Keratinocyte (primary cell): ENCODE measurements around the gene NOL4. TPM values are rescaled to one million over a fixed set of nuclear protein-coding genes. Genes with fewer than 3 reads are reported as not detected.

Experiments
- DNase-seq: peaks from one replicate; pipeline ENCODE4 v3.0.0-alpha.2; 2011; ENCODE audit warnings: low read depth, missing footprints, low spot score
- FAIRE-seq: peaks from 2 replicates; lab custom pipeline; 2011; peaks lifted over from hg19 to GRCh38; lab: Jason Lieb, UNC
- H2AFZ ChIP-seq: 2 replicates; pipeline ENCODE4 v1.6.0; 2012; ENCODE audit warnings: low read length, control low read depth, inconsistent platforms; ENCODE audit not compliant: control insufficient read depth
- H3K27ac ChIP-seq: 2 replicates; pipeline ENCODE4 v1.5.1; 2011; ENCODE audit warnings: low read length; ENCODE audit not compliant: control insufficient read depth, insufficient read depth
- H3K27me3 ChIP-seq: 3 replicates; pipeline ENCODE4 v1.6.0; 2011; ENCODE audit warnings: low read length; ENCODE audit not compliant: control insufficient read depth, insufficient read depth; ENCODE audit errors: extremely low read depth
- H3K36me3 ChIP-seq, 2 experiments: 2 replicates in 1 of 2; 3 replicates in 1 of 2; pipeline ENCODE4 v1.5.1; 2011; ENCODE audit warnings: low read length in 2 of 2, mild to moderate bottlenecking in 1 of 2; ENCODE audit not compliant: control insufficient read depth in 2 of 2, insufficient read depth in 2 of 2; ENCODE audit errors: extremely low read depth in 1 of 2
- H3K4me1 ChIP-seq: 3 replicates; pipeline ENCODE4 v1.5.1; 2011; ENCODE audit warnings: low read length; ENCODE audit not compliant: control insufficient read depth, insufficient read depth; ENCODE audit errors: extremely low read depth
- H3K4me2 ChIP-seq: 3 replicates; pipeline ENCODE4 v1.6.0; 2011; ENCODE audit warnings: low read depth, low read length; ENCODE audit not compliant: control insufficient read depth, insufficient read depth; ENCODE audit errors: extremely low read depth
- H3K4me3 ChIP-seq, 3 experiments: fragments of 200-600 bp in 1 of 3; sonication (generic) in 1 of 3; 2 replicates in 2 of 3; 3 replicates in 1 of 3; pipeline ENCODE4 v1.5.1; 2011 to 2016; ENCODE audit warnings: low read length in 3 of 3, mild to moderate bottlenecking in 3 of 3, control low read depth in 2 of 3, inconsistent platforms in 1 of 3, low read depth in 1 of 3, mixed read lengths in 1 of 3, mixed run types in 1 of 3, moderate library complexity in 1 of 3; ENCODE audit not compliant: control insufficient read depth in 2 of 3, insufficient read depth in 2 of 3; ENCODE audit errors: extremely low read depth in 1 of 3
- H3K79me2 ChIP-seq: 2 replicates; pipeline ENCODE4 v1.6.0; 2012; ENCODE audit warnings: low read length; ENCODE audit not compliant: control insufficient read depth, insufficient read depth
- H3K9ac ChIP-seq: 3 replicates; pipeline ENCODE4 v1.6.0; 2011; ENCODE audit warnings: low read length; ENCODE audit not compliant: control insufficient read depth, insufficient read depth; ENCODE audit errors: extremely low read depth
- H3K9me1 ChIP-seq: 3 replicates; pipeline ENCODE4 v1.6.0; 2011; ENCODE audit warnings: low read length; ENCODE audit not compliant: control insufficient read depth, insufficient read depth; ENCODE audit errors: extremely low read depth
- H3K9me3 ChIP-seq: 2 replicates; pipeline ENCODE4 v1.5.1; 2012; ENCODE audit warnings: low read depth, low read length; ENCODE audit not compliant: control insufficient read depth
- H4K20me1 ChIP-seq: 3 replicates; pipeline ENCODE4 v1.6.0; 2011; ENCODE audit warnings: low read length; ENCODE audit not compliant: control insufficient read depth, insufficient read depth; ENCODE audit errors: extremely low read depth
- EZH2 ChIP-seq: IDR thresholded peaks from one replicate; pipeline ENCODE4 v1.6.1; 2012; ENCODE audit warnings: inconsistent platforms, mild to moderate bottlenecking, low read length, moderate library complexity
- dilution Hi-C: fragments of 300-500 bp; cut with MboI; formaldehyde crosslinking; loops from one replicate; pipeline ENCODE4 v1.7.0; 2020; ENCODE audit warnings: low sequenced_read_pairs; ENCODE audit not compliant: extremely low pct_ligation_motif_present
- polyA plus RNA-seq, 5 experiments: library from polyadenylated mRNA; depleted of rRNA in 3 of 5; stranded (reverse) in 3 of 5; stranded (forward) in 1 of 5; unstranded in 1 of 5; fragments of >200 nt; gene quantifications; 1 replicate in 1 of 5; 2 replicates in 3 of 5; 3 replicates in 1 of 5; pipeline versions ENCODE4 v1.2.1 to v1.2.3, GENCODE V29; 2011 to 2012; ENCODE audit warnings: missing spikeins in 2 of 5, low read depth in 1 of 5, low replicate concordance in 1 of 5
- TF ChIP-seq, protein P1 (sequence below), 3 experiments: IDR thresholded peaks in 1 of 3; conservative IDR thresholded peaks in 1 of 3; optimal IDR thresholded peaks in 1 of 3; 2 replicates in 2 of 3; 3 replicates in 1 of 3; pipeline versions ENCODE3 to v1.5.1; 2011; ENCODE audit warnings: low read length in 3 of 3, mild to moderate bottlenecking in 3 of 3, moderate library complexity in 2 of 3, control low read depth in 1 of 3, inconsistent platforms in 1 of 3; ENCODE audit not compliant: insufficient read depth in 2 of 3; ENCODE audit errors: extremely low read depth in 1 of 3

The NOL4 gene
- polyA plus RNA-seq, 1 donor (not counting 4 experiments of a cell fraction or from before 2014, with no cell fraction given), result not detected

GRCh38 chr18:34220081-34220815 lies 4.5 kb downstream of the NOL4 start:
- peaks cover 34% of the 10 kb centered on the region for H3K27me3 ChIP-seq
- H3K27ac ChIP-seq, result no peak overlapping the region
- no peak overlapping the region for H2AFZ ChIP-seq
- TF ChIP-seq, protein P1, sequence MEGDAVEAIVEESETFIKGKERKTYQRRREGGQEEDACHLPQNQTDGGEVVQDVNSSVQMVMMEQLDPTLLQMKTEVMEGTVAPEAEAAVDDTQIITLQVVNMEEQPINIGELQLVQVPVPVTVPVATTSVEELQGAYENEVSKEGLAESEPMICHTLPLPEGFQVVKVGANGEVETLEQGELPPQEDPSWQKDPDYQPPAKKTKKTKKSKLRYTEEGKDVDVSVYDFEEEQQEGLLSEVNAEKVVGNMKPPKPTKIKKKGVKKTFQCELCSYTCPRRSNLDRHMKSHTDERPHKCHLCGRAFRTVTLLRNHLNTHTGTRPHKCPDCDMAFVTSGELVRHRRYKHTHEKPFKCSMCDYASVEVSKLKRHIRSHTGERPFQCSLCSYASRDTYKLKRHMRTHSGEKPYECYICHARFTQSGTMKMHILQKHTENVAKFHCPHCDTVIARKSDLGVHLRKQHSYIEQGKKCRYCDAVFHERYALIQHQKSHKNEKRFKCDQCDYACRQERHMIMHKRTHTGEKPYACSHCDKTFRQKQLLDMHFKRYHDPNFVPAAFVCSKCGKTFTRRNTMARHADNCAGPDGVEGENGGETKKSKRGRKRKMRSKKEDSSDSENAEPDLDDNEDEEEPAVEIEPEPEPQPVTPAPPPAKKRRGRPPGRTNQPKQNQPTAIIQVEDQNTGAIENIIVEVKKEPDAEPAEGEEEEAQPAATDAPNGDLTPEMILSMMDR (optimal IDR thresholded peaks at IDR 0.05 in 1 of 3, IDR thresholded peaks at IDR 0.05 in 1 of 3, conservative IDR thresholded peaks at IDR 0.05 in 1 of 3; ENCODE audit: extremely low read depth in 1 of 3, insufficient read depth in 2 of 3, low read length in 3 of 3), result no peak
- no peak for TF ChIP-seq EZH2
- H3K4me2 ChIP-seq, result no peak overlapping the region
- dilution Hi-C loops, result no loop called here
- H3K4me1 ChIP-seq, result peaks cover 3% of the 10 kb centered on the region
- H3K9me3 ChIP-seq, result no peaks in the 10 kb centered on the region
- no peaks in the 10 kb centered on the region for H3K36me3 ChIP-seq
- no peak for DNase-seq
- H3K79me2 ChIP-seq, result no peaks in the 10 kb centered on the region
- no peak overlapping the region for H3K4me3 ChIP-seq
- H4K20me1 ChIP-seq, result no peaks in the 10 kb centered on the region
- H3K9me1 ChIP-seq, result no peaks in the 10 kb centered on the region
- H3K9ac ChIP-seq, result no peak overlapping the region
- no peak for FAIRE-seq

GRCh38 chr18:34219651-34220050 lies 5.1 kb downstream of the NOL4 start:
- dilution Hi-C loops, result no loop called here
- H3K27ac ChIP-seq, result no peak overlapping the region
- H3K4me3 ChIP-seq, result no peak overlapping the region
- peaks cover 3% of the 10 kb centered on the region for H3K4me1 ChIP-seq
- H2AFZ ChIP-seq, result no peak overlapping the region
- no peaks in the 10 kb centered on the region for H3K36me3 ChIP-seq
- H3K9me1 ChIP-seq, result no peaks in the 10 kb centered on the region
- no peaks in the 10 kb centered on the region for H4K20me1 ChIP-seq
- no peak overlapping the region for H3K4me2 ChIP-seq
- H3K79me2 ChIP-seq, result no peaks in the 10 kb centered on the region
- H3K9me3 ChIP-seq, result no peaks in the 10 kb centered on the region
- DNase-seq, result no peak
- no peak for FAIRE-seq
- H3K9ac ChIP-seq, result no peak overlapping the region
- peaks cover 33% of the 10 kb centered on the region for H3K27me3 ChIP-seq
- TF ChIP-seq EZH2, result no peak
- TF ChIP-seq, protein P1 (optimal IDR thresholded peaks at IDR 0.05 in 1 of 3, IDR thresholded peaks at IDR 0.05 in 1 of 3, conservative IDR thresholded peaks at IDR 0.05 in 1 of 3; ENCODE audit: extremely low read depth in 1 of 3, insufficient read depth in 2 of 3, low read length in 3 of 3), result no peak
